Measurements from ENCODE around the gene MEIOSIN. TPM values are rescaled to one million over a fixed set of nuclear protein-coding genes. Genes with fewer than 3 reads are reported as not detected.

The MEIOSIN gene
- total RNA-seq, 2 experiments from 2014 or later: not detected

DNA sequence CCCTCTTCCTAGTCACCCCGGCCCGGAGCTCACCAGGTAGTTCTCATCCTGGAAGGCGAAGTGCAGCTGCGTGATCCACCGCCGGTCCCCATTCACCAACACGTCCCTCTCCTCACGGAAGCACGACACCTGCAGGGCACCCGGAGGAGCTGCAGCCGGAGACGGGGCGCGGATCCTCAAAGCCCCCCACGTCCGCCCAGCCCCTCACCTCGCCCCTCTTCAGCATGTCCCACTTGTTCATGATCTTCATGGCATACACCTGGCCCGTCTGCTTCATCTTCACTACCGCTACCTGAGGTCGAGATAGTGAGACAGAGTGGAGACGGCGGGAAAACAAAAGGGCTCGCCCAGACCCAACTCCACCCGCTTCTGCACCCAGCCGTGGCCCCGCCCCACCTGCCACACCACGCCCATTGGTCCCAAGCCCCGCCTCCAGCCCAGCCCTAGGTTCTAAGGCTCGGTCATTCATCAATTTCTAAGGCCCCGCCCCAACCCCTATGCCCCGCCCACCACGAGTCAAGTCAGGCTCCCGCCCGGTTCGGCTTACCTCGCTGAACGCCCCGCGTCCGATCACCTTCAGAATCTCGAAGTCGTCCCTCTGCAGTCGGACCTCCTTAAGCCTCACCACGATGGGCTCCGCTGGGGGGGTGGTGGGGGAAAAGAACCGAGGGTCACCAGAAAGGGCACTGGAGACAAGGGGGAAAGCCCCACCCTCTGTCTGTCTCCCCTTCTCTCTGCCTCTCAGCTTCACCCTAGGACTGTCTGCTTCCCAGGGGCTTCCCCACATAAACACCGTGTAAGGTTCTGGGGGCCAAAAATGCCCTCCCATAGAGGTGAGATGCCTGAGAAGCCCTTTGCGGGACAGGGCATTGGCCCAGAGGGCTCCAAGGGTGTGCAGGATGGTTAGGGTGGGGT, 46.2 kb downstream of the MEIOSIN start:
- H2AFZ ChIP-seq (ENCODE audit: low read length): no peak overlapping the region
- H3K4me3 ChIP-seq (ENCODE audit: low read depth, low read length, poor library complexity, severe bottlenecking): peak overlapping the region; percentile 51
- H3K36me3 ChIP-seq (ENCODE audit: insufficient read depth, low read length): peaks cover 7% of the 10 kb centered on the region; the same call in 1 of the 2 replicates
- H3K4me2 ChIP-seq (ENCODE audit: low read length): peak overlapping the region; percentile 67
- H3K9me2 ChIP-seq (ENCODE audit: insufficient read depth, low read length): no peaks in the 10 kb centered on the region
- no peak for TF ChIP-seq EZH2phosphoT487 (IDR thresholded peaks at IDR 0.05; ENCODE audit: borderline replicate concordance, low read depth, low read length)
- TF ChIP-seq CTCF (conservative IDR thresholded peaks at IDR 0.05; ENCODE audit: low read length): peak; percentile 90
- intact Hi-C loops (cut with micrococcal nuclease; ENCODE audit: unreplicated experiment): loop anchor here (1.0 kb wide), 1 partner anchor 9 kb away; no protein-coding TSS in a partner anchor
- peaks cover 12% of the 10 kb centered on the region for H3K4me1 ChIP-seq (ENCODE audit: insufficient read depth, low read length, poor library complexity, severe bottlenecking)
- no peaks in the 10 kb centered on the region for H3K9me3 ChIP-seq (ENCODE audit: low read length)
- no peaks in the 10 kb centered on the region for H3K79me2 ChIP-seq (ENCODE audit: insufficient read depth, low read depth, low read length)
- H4K20me1 ChIP-seq (ENCODE audit: insufficient read depth, low read length): no peaks in the 10 kb centered on the region; the same call in 1 of the 2 replicates
- ChIA-PET POLR2A (interaction anchor here (0.5 to 0.6 kb wide), 2 partner anchors 49 to 114 kb away, joined by 3 to 6 read pairs; no protein-coding TSS in a partner anchor), CTCF (ENCODE audit: unreplicated experiment) (interaction anchor here (0.6 to 1.1 kb wide), 2 partner anchors 10 to 52 kb away, joined by 3 read pairs; partner anchors contain the start of gene SIX5)
- no peak overlapping the region for H3K27ac ChIP-seq (ENCODE audit: low read depth, low read length, poor library complexity, severe bottlenecking)
- no TSS peak for BruUV-seq (replicated peaks)
- DNase-seq (ENCODE audit: low spot score): peak; percentile 86

- Histone ChIP-seq H3K4me2 (ENCODE audit: low read length) (no peak overlapping the region), H3K9me2 (ENCODE audit: insufficient read depth, low read length) (no peaks in the 10 kb centered on the region), H4K20me1 (ENCODE audit: insufficient read depth, low read length) (no peaks in the 10 kb centered on the region; the same call in 1 of the 2 replicates), H3K9me3 (ENCODE audit: low read length) (no peaks in the 10 kb centered on the region), H3K27ac (ENCODE audit: low read depth, low read length, poor library complexity, severe bottlenecking) (no peak overlapping the region), H3K79me2 (ENCODE audit: insufficient read depth, low read depth, low read length) (no peaks in the 10 kb centered on the region), H3K4me3 (ENCODE audit: low read depth, low read length, poor library complexity, severe bottlenecking) (no peak overlapping the region), H3K36me3 (ENCODE audit: insufficient read depth, low read length) (peaks cover 7% of the 10 kb centered on the region; the same call in 1 of the 2 replicates), H2AFZ (ENCODE audit: low read length) (no peak overlapping the region), H3K4me1 (ENCODE audit: insufficient read depth, low read length, poor library complexity, severe bottlenecking) (peaks cover 12% of the 10 kb centered on the region)
- ChIA-PET CTCF (ENCODE audit: unreplicated experiment) (no interaction called here), POLR2A (no interaction called here)
- no TSS peak for BruUV-seq (replicated peaks)
- TF ChIP-seq EZH2phosphoT487 (IDR thresholded peaks at IDR 0.05; ENCODE audit: borderline replicate concordance, low read depth, low read length): no peak
- no peak for DNase-seq (ENCODE audit: low spot score)
- intact Hi-C loops (cut with micrococcal nuclease; ENCODE audit: unreplicated experiment): no loop called here
Observed at GRCh38 chr19:45780146-45780447, 46.9 kb downstream of the MEIOSIN start.

DNA sequence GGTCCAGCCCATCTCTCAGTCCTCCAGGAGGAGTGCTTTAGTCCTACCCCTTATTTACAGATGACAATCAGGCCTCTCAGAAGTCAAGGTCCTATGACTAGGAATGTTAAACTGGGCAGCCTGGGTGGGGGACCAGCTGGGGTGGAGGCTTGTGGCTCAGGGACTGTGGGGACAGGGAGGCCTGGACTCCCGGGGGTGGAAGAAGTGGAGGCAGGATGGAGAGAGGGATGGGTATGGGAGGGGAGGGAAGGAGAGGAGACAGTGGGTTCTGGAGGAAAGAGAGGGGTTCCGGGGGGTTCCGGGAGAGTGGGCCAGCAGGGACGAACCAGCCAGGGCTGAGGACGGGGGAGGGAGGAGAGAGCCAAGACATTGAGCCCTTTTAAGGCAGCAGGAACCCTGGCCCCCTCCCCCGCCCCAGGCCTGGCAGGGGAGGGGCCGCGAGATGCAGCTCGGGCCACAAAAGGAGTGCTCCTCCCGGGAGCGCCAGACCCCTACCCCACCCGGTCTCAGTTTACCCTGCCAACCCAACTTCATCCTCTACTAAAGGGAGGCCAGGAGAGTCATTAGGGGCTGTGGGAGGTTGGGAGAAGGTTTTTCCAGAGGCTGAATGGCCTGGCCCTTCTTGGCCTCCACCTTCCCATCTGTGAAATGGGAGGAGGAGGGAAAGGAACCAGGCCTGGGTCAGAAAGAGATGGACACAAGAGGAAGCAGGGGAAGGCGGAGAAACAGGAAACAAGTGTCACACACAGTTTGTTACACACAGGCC, 47.4 kb downstream of the MEIOSIN start:
- no peak for DNase-seq (ENCODE audit: low spot score)
- no peaks in the 10 kb centered on the region; the same call in 1 of the 2 replicates for H4K20me1 ChIP-seq (ENCODE audit: insufficient read depth, low read length)
- no peak overlapping the region for H2AFZ ChIP-seq (ENCODE audit: low read length)
- CTCF ChIA-PET (ENCODE audit: unreplicated experiment): no interaction called here
- H3K79me2 ChIP-seq (ENCODE audit: insufficient read depth, low read depth, low read length): no peaks in the 10 kb centered on the region
- H3K36me3 ChIP-seq (ENCODE audit: insufficient read depth, low read length): peaks cover 7% of the 10 kb centered on the region; the same call in 1 of the 2 replicates
- BruUV-seq (replicated peaks): no TSS peak
- POLR2A ChIA-PET: no interaction called here
- no peak for TF ChIP-seq EZH2phosphoT487 (IDR thresholded peaks at IDR 0.05; ENCODE audit: borderline replicate concordance, low read depth, low read length)
- TF ChIP-seq CTCF (conservative IDR thresholded peaks at IDR 0.05; ENCODE audit: low read length): no peak
- H3K9me2 ChIP-seq (ENCODE audit: insufficient read depth, low read length): no peaks in the 10 kb centered on the region
- H3K4me2 ChIP-seq (ENCODE audit: low read length): no peak overlapping the region
- no peak overlapping the region for H3K27ac ChIP-seq (ENCODE audit: low read depth, low read length, poor library complexity, severe bottlenecking)
- H3K4me3 ChIP-seq (ENCODE audit: low read depth, low read length, poor library complexity, severe bottlenecking): no peak overlapping the region
- intact Hi-C loops (cut with micrococcal nuclease; ENCODE audit: unreplicated experiment): no loop called here
- peaks cover 12% of the 10 kb centered on the region for H3K4me1 ChIP-seq (ENCODE audit: insufficient read depth, low read length, poor library complexity, severe bottlenecking)
- no peaks in the 10 kb centered on the region for H3K9me3 ChIP-seq (ENCODE audit: low read length)

Data from OCI-LY7 (cell line).